GM04504 (cell line): ENCODE data around the gene CAP2.

Experiments used
- DNase-seq: peaks from one replicate; pipeline ENCODE4 v3.0.0-alpha.2; 2012; ENCODE audit warnings: low read depth

The CAP2 gene

GRCh38 chr6:17475606-17476244 is 82.3 kb downstream of the CAP2 start:
- no peak for DNase-seq

- DNase-seq: no peak
Observed at GRCh38 chr6:17476511-17476910, 83.1 kb downstream of the CAP2 start.

GRCh38 chr6:17477356-17477755 is 84.0 kb downstream of the CAP2 start:
- no peak for DNase-seq

- no peak for DNase-seq
Observed at GRCh38 chr6:17478223-17478907, 85.0 kb downstream of the CAP2 start.

- DNase-seq: no peak
Observed at GRCh38 chr6:17478946-17479345, 85.6 kb downstream of the CAP2 start.

GRCh38 chr6:17480476-17480875 is 87.1 kb downstream of the CAP2 start:
- DNase-seq: no peak

GRCh38 chr6:17482711-17483110 is 89.3 kb downstream of the CAP2 start:
- no peak for DNase-seq

- no peak for DNase-seq
Observed at GRCh38 chr6:17483391-17484016, 90.1 kb downstream of the CAP2 start.

- DNase-seq: no peak
Observed at GRCh38 chr6:17484201-17484849, 90.9 kb downstream of the CAP2 start.

- no peak for DNase-seq
Observed at GRCh38 chr6:17485181-17485580, 91.8 kb downstream of the CAP2 start.

- no peak for DNase-seq
Observed at GRCh38 chr6:17485946-17486345, 92.6 kb downstream of the CAP2 start.

- no peak for DNase-seq
Observed at GRCh38 chr6:17486680-17487079, 93.3 kb downstream of the CAP2 start.

- no peak for DNase-seq
Observed at GRCh38 chr6:17490724-17491123, 97.3 kb downstream of the CAP2 start.

GRCh38 chr6:17491416-17492142 is 98.2 kb downstream of the CAP2 start:
- DNase-seq: no peak

- DNase-seq: no peak
Observed at GRCh38 chr6:17492350-17492749, 99.0 kb downstream of the CAP2 start.

- no peak for DNase-seq
Observed at GRCh38 chr6:17493286-17493685, 99.9 kb downstream of the CAP2 start.

- no peak for DNase-seq
Observed at GRCh38 chr6:17494177-17494576, 100.8 kb downstream of the CAP2 start.

- no peak for DNase-seq
Observed at GRCh38 chr6:17494919-17495318, 101.5 kb downstream of the CAP2 start.

- DNase-seq: no peak
Observed at GRCh38 chr6:17497535-17498095, 104.2 kb downstream of the CAP2 start.

- no peak for DNase-seq
Observed at GRCh38 chr6:17501442-17501841, 108.0 kb downstream of the CAP2 start.

GRCh38 chr6:17501982-17502704 is 108.7 kb downstream of the CAP2 start:
- DNase-seq: no peak
